HEK293 (cell line): ENCODE results near the gene ANO2.

ENCODE experiments used
- CTCF ChIA-PET: fragments of 350-600 bp; formaldehyde crosslinking; extraction: SDS; loops from one replicate; lab custom pipeline; 2021; ENCODE audit warnings: antibody characterized with exemption; lab: Yijun Ruan, JAX
- POLR2A ChIA-PET: fragments of 300-600 bp; formaldehyde crosslinking; extraction: SDS; loops from one replicate; lab custom pipeline; 2020; ENCODE audit warnings: antibody characterized with exemption, inconsistent platforms; lab: Yijun Ruan, JAX
- H3K27ac ChIP-seq: fragments of 200-500 bp; sonication (Bioruptor generic); 2 replicates; pipeline ENCODE4 v1.5.1; 2014; ENCODE audit warnings: low read depth, low read length, control low read depth, inconsistent platforms; ENCODE audit errors: extremely low read depth
- H3K36me3 ChIP-seq, 2 experiments: fragments of 200-500 bp in 1 of 2; sonication (Bioruptor generic) in 1 of 2; 1 replicate in 1 of 2; 2 replicates in 1 of 2; pipeline ENCODE4 v1.5.1; 2014 to 2017; ENCODE audit warnings: inconsistent platforms in 2 of 2, low read length in 2 of 2; ENCODE audit not compliant: control insufficient read depth in 2 of 2, insufficient read depth in 1 of 2
- H3K4me1 ChIP-seq: fragments of 200-500 bp; sonication (Bioruptor generic); 2 replicates; pipeline ENCODE4 v1.5.1; 2014; ENCODE audit warnings: mild to moderate bottlenecking, low read length, inconsistent platforms; ENCODE audit not compliant: control insufficient read depth, insufficient read depth
- H3K4me3 ChIP-seq: 2 replicates; pipeline ENCODE4 v1.5.1; 2011; ENCODE audit warnings: low read depth, mild to moderate bottlenecking, control low read depth, low read length, moderate library complexity
- H3K9me3 ChIP-seq: fragments of 200-500 bp; sonication (Bioruptor generic); 2 replicates; pipeline ENCODE4 v1.5.1; 2014; ENCODE audit warnings: low read depth, low read length, inconsistent platforms; ENCODE audit not compliant: control insufficient read depth, insufficient read depth
- EGR2 ChIP-seq: fragments of 450-650 bp; formaldehyde crosslinking; IDR thresholded peaks from 2 replicates; pipeline ENCODE4 v1.5.1; 2016; ENCODE audit warnings: low read depth, missing biosample characterization, missing genetic modification characterization
- IKZF3 ChIP-seq: fragments of 450-650 bp; IDR thresholded peaks from 2 replicates; pipeline ENCODE4 v1.5.0; 2018; ENCODE audit warnings: missing biosample characterization, mild to moderate bottlenecking, missing genetic modification characterization, moderate library complexity
- INSM2 ChIP-seq: fragments of 450-650 bp; formaldehyde crosslinking; IDR thresholded peaks from 2 replicates; pipeline ENCODE4 v1.5.1; 2016; ENCODE audit warnings: missing biosample characterization, missing genetic modification characterization
- KLF16 ChIP-seq: fragments of 450-650 bp; formaldehyde crosslinking; IDR thresholded peaks from 2 replicates; pipeline ENCODE4 v1.5.1; 2017; ENCODE audit warnings: missing biosample characterization, missing genetic modification characterization
- SP2 ChIP-seq: fragments of 450-650 bp; formaldehyde crosslinking; IDR thresholded peaks from 2 replicates; pipeline ENCODE4 v1.5.1; 2016; ENCODE audit warnings: missing biosample characterization, missing genetic modification characterization
- WT1 ChIP-seq: fragments of 450-650 bp; formaldehyde crosslinking; IDR thresholded peaks from 2 replicates; pipeline ENCODE4 v1.5.1; 2016; ENCODE audit warnings: missing biosample characterization, missing genetic modification characterization
- ZFP41 ChIP-seq: fragments of 450-650 bp; formaldehyde crosslinking; IDR thresholded peaks from 2 replicates; pipeline ENCODE4 v1.5.1; 2016; ENCODE audit warnings: missing biosample characterization, missing genetic modification characterization, borderline replicate concordance
- ZNF112 ChIP-seq: fragments of 450-650 bp; formaldehyde crosslinking; IDR thresholded peaks from 2 replicates; pipeline ENCODE4 v1.5.0; 2017; ENCODE audit warnings: missing biosample characterization, missing genetic modification characterization
- ZNF114 ChIP-seq: fragments of 450-650 bp; formaldehyde crosslinking; IDR thresholded peaks from 2 replicates; pipeline ENCODE4 v1.5.0; 2017; ENCODE audit warnings: missing biosample characterization, missing genetic modification characterization
- ZNF19 ChIP-seq: fragments of 450-650 bp; formaldehyde crosslinking; IDR thresholded peaks from 2 replicates; pipeline ENCODE4; 2016; ENCODE audit warnings: missing biosample characterization, missing genetic modification characterization, low read depth
- ZNF223 ChIP-seq: fragments of 450-650 bp; formaldehyde crosslinking; IDR thresholded peaks from 2 replicates; pipeline ENCODE4 v1.5.1; 2016; ENCODE audit warnings: missing biosample characterization, missing genetic modification characterization
- ZNF239 ChIP-seq: fragments of 450-650 bp; formaldehyde crosslinking; IDR thresholded peaks from 2 replicates; pipeline ENCODE4 v1.5.1; 2016; ENCODE audit warnings: missing biosample characterization, missing genetic modification characterization
- ZNF354C ChIP-seq: fragments of 450-650 bp; formaldehyde crosslinking; IDR thresholded peaks from 2 replicates; pipeline ENCODE4 v1.5.1; 2016; ENCODE audit warnings: missing biosample characterization, missing genetic modification characterization, low read depth, borderline replicate concordance
- ZNF37A ChIP-seq: fragments of 450-650 bp; IDR thresholded peaks from 2 replicates; pipeline ENCODE4 v1.5.1; 2018; ENCODE audit warnings: missing biosample characterization, missing genetic modification characterization
- ZNF518A ChIP-seq: fragments of 450-650 bp; formaldehyde crosslinking; conservative IDR thresholded peaks from 2 replicates; pipeline ENCODE4 v1.5.1; 2016; ENCODE audit warnings: low read depth, missing biosample characterization, missing genetic modification characterization
- ZNF529 ChIP-seq: fragments of 450-650 bp; formaldehyde crosslinking; IDR thresholded peaks from 2 replicates; pipeline ENCODE4 v1.5.1; 2017; ENCODE audit warnings: missing genetic modification characterization, missing biosample characterization; ENCODE audit not compliant: insufficient replicate concordance
- ZNF664 ChIP-seq: fragments of 450-650 bp; formaldehyde crosslinking; IDR thresholded peaks from 2 replicates; pipeline ENCODE4 v1.5.1; 2016; ENCODE audit warnings: missing biosample characterization, missing genetic modification characterization
- ZNF704 ChIP-seq: fragments of 450-650 bp; formaldehyde crosslinking; IDR thresholded peaks from 2 replicates; pipeline ENCODE4 v1.5.1; 2016; ENCODE audit warnings: missing biosample characterization, missing genetic modification characterization
- ZNF777 ChIP-seq: fragments of 450-650 bp; formaldehyde crosslinking; IDR thresholded peaks from 2 replicates; pipeline ENCODE4 v1.5.1; 2017; ENCODE audit warnings: missing biosample characterization, missing genetic modification characterization, borderline replicate concordance
- ZNF830 ChIP-seq: fragments of 450-650 bp; IDR thresholded peaks from 2 replicates; pipeline ENCODE4 v1.5.0; 2018; ENCODE audit warnings: missing biosample characterization, missing genetic modification characterization, low read depth, mild to moderate bottlenecking, moderate library complexity

Gene ANO2

GRCh38 chr12:5718680-5719079 is 226.4 kb downstream of the ANO2 start:
- no peak for TF ChIP-seq ZNF529 (tag by site-specific recombination)
- TF ChIP-seq ZFP41 (tag by site-specific recombination): no peak
- TF ChIP-seq ZNF777 (tag by site-specific recombination): no peak
- no peak for TF ChIP-seq ZNF354C (tag by site-specific recombination)
- TF ChIP-seq KLF16 (tag by site-specific recombination): no peak
- TF ChIP-seq ZNF223 (tag by site-specific recombination): no peak
- no peak for TF ChIP-seq INSM2 (tag by site-specific recombination)
- no peak for TF ChIP-seq ZNF239 (tag by site-specific recombination)
- no peak for TF ChIP-seq SP2 (tag by site-specific recombination)
- no peak for TF ChIP-seq ZNF37A (tag by site-specific recombination)
- no peak for TF ChIP-seq ZNF518A (tag by site-specific recombination)
- TF ChIP-seq ZNF830 (tag by site-specific recombination): no peak
- TF ChIP-seq WT1: no peak
- no peak for TF ChIP-seq IKZF3
- ChIA-PET POLR2A (no interaction called here), CTCF (no interaction called here)
- H3K27ac ChIP-seq: no peak overlapping the region
- H3K4me3 ChIP-seq: no peak overlapping the region
- no peaks in the 10 kb centered on the region for H3K9me3 ChIP-seq
- H3K4me1 ChIP-seq: no peaks in the 10 kb centered on the region
- H3K36me3 ChIP-seq: no peaks in the 10 kb centered on the region

GRCh38 chr12:5718073-5718472 is 227.0 kb downstream of the ANO2 start:
- Histone ChIP-seq H3K9me3 (no peaks in the 10 kb centered on the region), H3K27ac (no peak overlapping the region), H3K36me3 (no peaks in the 10 kb centered on the region), H3K4me1 (no peaks in the 10 kb centered on the region), H3K4me3 (no peak overlapping the region)
- POLR2A ChIA-PET: no interaction called here
- TF ChIP-seq ZNF19 (tag by site-specific recombination) (no peak), EGR2 (tag by site-specific recombination) (no peak), ZNF704 (tag by site-specific recombination) (no peak), ZNF518A (tag by site-specific recombination) (no peak), ZNF114 (no peak), ZNF664 (tag by site-specific recombination) (no peak), ZNF112 (tag by site-specific recombination) (no peak)
- CTCF ChIA-PET: no interaction called here
